ENCODE results near the gene FAM200C. TPM values are rescaled to one million over a fixed set of nuclear protein-coding genes. Genes with fewer than 3 reads are reported as not detected.

Gene FAM200C
- total and polyA plus RNA-seq, 7 donors, result 0.54 to 8.5 (median 1.4) TPM

GRCh38 chr5:160375166-160375565, 24.7 kb downstream of the FAM200C start:
- Histone ChIP-seq H3K36me3 (ENCODE audit: insufficient read depth in 1 of 2, low read depth in 1 of 2) (no peaks in the 10 kb centered on the region), H3K27me3 (ENCODE audit: insufficient read depth in 3 of 3, low read length in 2 of 3) (peaks cover 0 to 21% (median 2%) of the 10 kb centered on the region in 3 donors), H3K27ac (no peak overlapping the region), H3K4me1 (peaks cover 7% of the 10 kb centered on the region), H3K4me3 (no peak overlapping the region), H3K9me3 (no peaks in the 10 kb centered on the region)
- TF ChIP-seq CTCF (IDR thresholded peaks at IDR 0.05), result no peak
- ATAC-seq, result no peak
- DNase-seq, result no peak
- intact Hi-C loops (cut with DNase I), result no loop called here

GRCh38 chr5:160371294-160371693, 28.6 kb downstream of the FAM200C start:
- Histone ChIP-seq H3K9me3 (no peaks in the 10 kb centered on the region), H3K4me3 (no peak overlapping the region), H3K36me3 (ENCODE audit: insufficient read depth in 1 of 2, low read depth in 1 of 2) (no peaks in the 10 kb centered on the region), H3K27me3 (ENCODE audit: insufficient read depth in 3 of 3, low read length in 2 of 3) (peaks cover 0 to 48% (median 2%) of the 10 kb centered on the region in 3 donors), H3K4me1 (peaks cover 7% of the 10 kb centered on the region), H3K27ac (no peak overlapping the region)
- TF ChIP-seq CTCF (IDR thresholded peaks at IDR 0.05), result no peak
- intact Hi-C loops (cut with DNase I), result no loop called here
- DNase-seq (no peak), ATAC-seq (no peak)

- Histone ChIP-seq H3K4me3 (peak overlapping the region; percentile 77), H3K27me3 (ENCODE audit: insufficient read depth in 3 of 3, low read length in 2 of 3) (peaks cover 0 to 48% (median 2%) of the 10 kb centered on the region in 3 donors), H3K4me1 (peaks cover 7% of the 10 kb centered on the region), H3K36me3 (ENCODE audit: insufficient read depth in 1 of 2, low read depth in 1 of 2) (no peaks in the 10 kb centered on the region), H3K27ac (no peak overlapping the region), H3K9me3 (no peaks in the 10 kb centered on the region)
- no peak for DNase-seq
- no peak for TF ChIP-seq CTCF (IDR thresholded peaks at IDR 0.05)
- 13 to 17% (median 13%) methylated on average over 12 of the region's 12 CpGs for WGBS, 3 donors
- no peak for ATAC-seq
- intact Hi-C loops (cut with DNase I), result no loop called here
Observed at GRCh38 chr5:160370713-160371034, 29.2 kb downstream of the FAM200C start.

GRCh38 chr5:160369990-160370712, 29.7 kb downstream of the FAM200C start, which contains the start of gene C1QTNF2:
Gene C1QTNF2, minus strand, starts transcription at chr5:160370626. Its CDS starts 15,615 bp downstream, at chr5:160355011.
- no peak for TF ChIP-seq CTCF (IDR thresholded peaks at IDR 0.05)
- H3K9me3 ChIP-seq, result no peaks in the 10 kb centered on the region
- H3K36me3 ChIP-seq (ENCODE audit: insufficient read depth in 1 of 2, low read depth in 1 of 2), result no peaks in the 10 kb centered on the region
- H3K4me1 ChIP-seq, result peaks cover 7% of the 10 kb centered on the region
- H3K27me3 ChIP-seq (ENCODE audit: insufficient read depth in 3 of 3, low read length in 2 of 3), result peaks cover 0 to 48% (median 2%) of the 10 kb centered on the region in 3 donors
- DNase-seq (peak; percentile 64 to 68), ATAC-seq (peak; percentile 74 to 94 (median 81))
- intact Hi-C loops (cut with DNase I), result no loop called here
- peak within 1 kb of the TSS; percentile 53 for H3K27ac ChIP-seq
- 1 to 2% (median 1%) methylated on average over 34 to 45 of the region's 45 CpGs for WGBS, 3 donors
- peak within 1 kb of the TSS; percentile 77 for H3K4me3 ChIP-seq

GRCh38 chr5:160367885-160368284, 32.0 kb downstream of the FAM200C start:
- no peak overlapping the region for H3K27ac ChIP-seq
- peaks cover 0 to 39% (median 0%) of the 10 kb centered on the region in 3 donors for H3K27me3 ChIP-seq (ENCODE audit: insufficient read depth in 3 of 3, low read length in 2 of 3)
- ATAC-seq (no peak), DNase-seq (no peak)
- TF ChIP-seq CTCF (IDR thresholded peaks at IDR 0.05), result no peak
- WGBS, 3 donors, result 86 to 93% (median 89%) methylated on average over 3 of the region's 3 CpGs
- intact Hi-C loops (cut with DNase I), result no loop called here
- H3K4me3 ChIP-seq, result no peak overlapping the region
- no peaks in the 10 kb centered on the region for H3K9me3 ChIP-seq
- H3K4me1 ChIP-seq, result peaks cover 7% of the 10 kb centered on the region
- H3K36me3 ChIP-seq (ENCODE audit: insufficient read depth in 1 of 2, low read depth in 1 of 2), result no peaks in the 10 kb centered on the region

All from psoas muscle (tissue), 8 donors.